NCI-H1105 treated with DMSO at 0.1 percent for 48 hours (cell line): ENCODE results near the gene LSM6.

Experiments
- DNase-seq: peaks from one replicate; lab custom pipeline; 2025; lab: John Stamatoyannopoulos, UW

LSM6 gene

DNA sequence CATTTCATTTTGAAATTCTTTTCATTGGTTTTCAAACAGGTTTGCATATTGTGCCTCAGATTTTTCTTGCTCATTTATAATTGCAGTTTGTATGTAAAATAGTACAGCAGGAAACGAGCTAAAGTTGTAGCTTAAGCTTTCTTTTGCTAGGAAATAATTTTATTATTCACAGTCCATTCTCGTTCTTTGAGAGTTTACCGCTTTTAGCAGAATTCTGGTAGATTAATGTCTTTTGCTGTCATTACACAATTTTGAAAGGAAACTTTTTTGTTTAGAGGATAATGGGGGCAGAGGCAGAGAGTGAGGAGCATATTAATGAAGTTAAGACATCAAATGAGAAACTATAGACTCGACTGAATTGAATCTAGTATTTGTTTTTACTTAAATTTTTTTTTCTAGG is 10.5 kb downstream of the LSM6 start:
- no peak for DNase-seq

DNA sequence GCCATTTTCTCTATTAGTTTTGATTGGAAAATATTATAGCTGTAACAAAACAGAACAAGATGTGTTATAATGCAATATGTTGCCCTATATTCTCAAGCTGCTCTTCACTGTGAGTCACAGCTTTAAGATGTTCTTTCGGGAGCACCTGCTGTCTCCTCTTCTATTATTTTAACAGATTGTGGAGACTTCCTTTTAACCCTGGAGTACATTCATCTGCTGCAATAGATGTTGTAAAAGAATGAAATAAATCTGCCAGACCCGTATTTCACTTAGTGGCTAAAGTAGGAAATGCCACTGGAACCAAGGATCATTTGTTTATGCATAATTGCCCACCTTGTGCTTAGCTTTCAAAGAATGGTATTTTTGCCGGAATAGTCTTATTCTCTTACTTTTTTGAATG is 11.1 kb downstream of the LSM6 start:
- DNase-seq, result no peak

DNA sequence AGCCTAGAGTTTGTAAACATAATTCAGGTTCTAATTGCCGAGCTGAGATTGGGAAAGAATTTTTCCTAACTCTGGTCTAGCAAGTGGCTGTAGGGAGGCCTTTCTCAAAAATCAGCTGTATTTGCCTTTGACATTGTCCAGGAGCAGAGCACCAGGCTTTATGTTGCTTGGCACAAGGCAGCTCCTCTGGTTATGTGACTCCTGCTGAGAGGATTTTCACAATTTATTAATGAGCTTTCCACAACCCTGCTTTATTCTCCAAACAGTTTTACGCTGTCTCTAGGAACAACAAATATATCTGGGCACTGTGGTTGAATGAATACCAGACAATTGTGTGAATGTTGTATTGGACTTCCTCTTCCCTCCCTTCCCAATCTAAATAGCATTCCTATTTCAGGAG is 14.9 kb downstream of the LSM6 start:
- DNase-seq, result peak; percentile 36

DNA sequence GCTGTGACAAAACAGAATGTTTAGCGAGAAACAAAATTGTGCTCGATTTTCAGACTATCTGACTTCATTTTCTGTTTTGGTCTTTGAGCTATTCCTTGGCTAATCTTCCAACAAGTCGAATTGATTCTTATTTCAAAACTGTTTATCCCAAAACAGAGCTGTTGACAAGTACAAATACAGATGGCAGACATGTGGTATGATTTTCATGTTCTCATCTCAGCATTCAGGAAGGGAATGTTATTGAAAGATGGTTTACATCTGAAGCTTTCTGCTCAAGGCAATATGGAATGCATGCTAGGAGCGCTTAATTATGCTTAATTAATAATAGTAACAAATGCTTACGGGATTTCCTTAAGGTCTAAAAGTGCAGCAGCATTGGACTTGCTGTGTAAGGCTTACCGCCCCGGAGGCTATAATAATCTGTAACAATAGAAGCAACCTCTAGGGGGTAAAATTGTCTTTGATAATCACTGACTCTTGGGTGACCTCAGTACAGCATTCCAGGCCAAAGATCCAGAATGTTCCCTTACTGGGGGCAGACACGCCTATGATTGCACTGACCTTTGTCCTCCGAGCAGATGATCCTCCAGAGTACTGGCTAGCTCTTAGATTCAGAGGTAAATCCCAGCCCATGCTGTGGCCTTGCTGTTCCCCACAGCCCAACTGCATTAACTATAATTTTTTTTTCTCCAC is 16.4 kb downstream of the LSM6 start:
- no peak for DNase-seq

DNA sequence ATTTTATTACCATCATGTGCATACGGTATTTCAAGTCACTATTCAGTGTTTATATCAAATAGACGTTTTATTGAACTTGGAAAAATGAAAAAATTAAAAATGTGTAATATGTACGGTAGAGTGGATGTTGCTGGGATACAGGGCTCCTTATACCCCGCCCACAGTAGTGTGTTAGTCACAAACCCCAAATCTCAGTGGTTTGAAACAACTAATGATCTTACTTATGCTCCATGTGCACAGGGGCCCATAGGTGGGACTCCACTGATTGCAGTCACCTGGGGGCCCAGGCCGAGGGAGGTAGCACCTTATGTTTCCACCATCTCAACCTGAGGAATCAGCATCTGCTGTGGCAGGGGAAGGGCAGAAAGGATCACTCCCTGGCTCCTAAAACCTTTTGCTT is 18.1 kb downstream of the LSM6 start:
- no peak for DNase-seq

DNA sequence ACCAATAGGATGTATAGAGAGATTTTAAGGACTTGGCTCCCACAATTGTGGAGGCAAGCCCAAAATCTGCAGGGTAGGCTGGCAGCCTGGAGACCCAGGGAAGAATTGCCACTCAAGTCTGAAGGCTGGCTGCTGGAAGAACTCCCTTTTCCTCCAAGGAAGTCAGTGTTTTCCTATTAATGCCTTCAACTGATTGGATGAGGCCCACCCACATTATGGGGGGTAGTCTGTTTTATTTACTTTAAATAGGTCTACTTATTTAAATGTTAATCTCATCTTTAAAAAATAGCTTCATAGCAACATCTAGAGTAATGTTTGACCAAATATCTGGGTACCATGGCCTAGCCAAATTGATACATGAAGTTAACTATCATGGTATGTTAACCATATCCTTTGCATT is 18.7 kb downstream of the LSM6 start:
- no peak for DNase-seq

DNA sequence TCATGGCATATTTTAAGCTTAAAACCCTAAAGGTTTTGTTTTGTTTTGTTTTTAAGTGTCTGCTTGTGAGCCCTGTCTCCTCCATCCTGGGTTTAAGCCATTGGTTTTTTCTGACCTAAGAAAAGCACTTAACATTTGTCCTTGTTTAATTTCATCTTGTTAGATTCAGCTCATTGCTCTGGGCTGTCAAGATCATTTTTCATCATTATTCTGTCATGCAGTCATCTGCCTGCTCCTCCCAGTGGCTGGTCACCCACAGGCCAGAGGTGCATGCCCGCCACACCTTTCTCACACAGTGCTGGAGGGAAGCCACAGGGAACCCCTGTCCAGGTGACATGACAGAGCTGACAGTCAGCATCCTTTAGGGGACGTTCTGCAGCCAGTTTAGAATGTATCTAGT is 27.1 kb downstream of the LSM6 start:
- DNase-seq, result no peak

DNA sequence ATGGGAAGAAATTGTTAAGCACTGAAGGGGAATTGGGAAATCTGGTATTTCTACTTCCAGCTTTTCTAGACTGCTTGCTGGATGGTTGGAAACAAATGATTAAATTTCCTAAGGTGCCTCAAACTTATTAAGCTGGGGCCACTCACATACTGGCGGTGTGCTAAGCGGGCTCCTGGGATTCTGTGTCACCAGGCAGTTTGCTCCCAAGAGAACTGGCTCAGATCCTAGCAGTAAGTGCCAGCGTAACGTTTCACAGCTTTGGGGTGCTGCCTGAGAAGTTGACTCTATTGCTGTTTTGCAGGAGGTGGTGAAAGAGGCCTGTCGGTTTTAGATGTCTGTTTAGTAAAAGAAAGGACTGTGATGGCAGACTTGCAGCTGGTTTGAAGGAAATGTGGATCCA is 31.9 kb downstream of the LSM6 start:
- DNase-seq, result no peak

DNA sequence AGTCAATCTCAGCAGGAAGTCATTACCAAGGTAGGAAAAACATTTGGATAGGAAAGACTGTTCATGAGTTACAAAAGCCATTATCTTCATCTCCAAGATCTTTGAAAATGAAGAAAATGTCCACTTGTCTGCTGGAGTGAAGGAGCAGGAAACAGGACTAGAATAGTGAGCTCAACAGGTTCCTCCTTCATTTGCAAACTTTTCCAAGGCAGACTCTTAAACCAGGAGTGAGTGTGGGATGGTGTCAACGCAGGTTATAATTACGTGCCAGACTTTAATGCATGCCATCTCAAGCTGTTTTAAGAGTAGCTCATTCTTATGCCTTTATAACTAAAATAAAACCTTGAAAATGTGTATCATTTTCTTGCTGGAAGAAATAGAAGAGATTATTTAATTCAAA is 35.4 kb downstream of the LSM6 start:
- no peak for DNase-seq

DNA sequence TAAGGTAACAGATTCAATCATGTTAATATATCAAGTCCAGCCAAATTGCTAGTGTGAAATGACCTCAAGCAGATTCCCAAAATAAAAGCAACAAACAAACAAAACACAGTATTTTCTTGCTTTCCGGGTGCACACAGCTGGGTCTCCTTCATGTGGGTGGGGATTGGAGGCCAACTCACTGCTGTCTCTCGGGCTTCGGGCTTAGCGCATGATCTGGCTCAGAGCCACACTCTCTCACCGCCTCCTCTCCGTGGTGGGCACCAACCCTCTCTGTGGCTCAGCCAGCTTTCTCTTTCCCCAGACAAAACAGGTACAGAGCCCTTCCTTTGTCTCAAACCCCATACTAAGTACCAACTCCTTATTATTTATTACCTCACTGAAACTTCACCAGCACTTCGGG is 35.9 kb downstream of the LSM6 start:
- DNase-seq, result no peak

DNA sequence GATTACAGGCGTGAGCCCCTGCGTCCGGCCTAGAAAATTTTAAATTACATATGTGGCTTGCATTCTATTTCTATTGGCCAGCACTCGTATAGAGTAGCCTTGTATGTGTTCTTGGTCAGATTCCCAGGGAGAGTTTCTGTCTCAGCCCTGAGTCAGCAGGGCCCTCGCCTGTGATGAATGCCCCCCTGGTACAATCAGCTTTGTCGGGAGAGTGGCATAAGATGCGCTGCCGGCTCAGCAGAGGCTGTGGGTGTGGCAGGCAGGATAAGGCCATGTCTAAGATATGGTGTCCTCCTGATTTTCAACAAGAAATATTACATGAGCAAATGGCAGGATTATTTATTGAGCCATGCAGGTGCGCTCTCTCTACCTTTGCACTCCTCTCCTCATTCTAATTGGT is 37.3 kb downstream of the LSM6 start:
- no peak for DNase-seq

DNA sequence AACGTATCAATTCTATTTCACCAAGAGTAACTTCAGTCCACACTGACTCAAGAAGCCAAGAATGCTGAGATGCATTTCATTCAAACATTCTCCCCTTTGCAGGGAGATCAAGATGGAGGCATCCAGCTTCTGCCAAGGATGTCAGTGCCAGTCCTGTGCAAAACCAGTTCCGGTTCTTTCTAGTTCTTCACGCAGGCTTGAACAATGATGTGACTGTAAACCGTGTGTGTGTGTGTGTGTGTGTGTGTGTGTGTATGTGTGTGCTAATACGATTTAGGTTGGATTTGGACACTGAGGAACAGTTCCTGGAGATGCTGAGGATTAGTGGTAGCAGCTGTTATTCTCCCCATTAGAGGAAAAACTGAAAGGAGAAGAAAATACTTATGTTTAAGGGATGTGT is 38.7 kb downstream of the LSM6 start, which contains the start of gene REELD1:
Gene REELD1, plus strand, starts transcription at position 301 of the 400 bp plus-strand sequence. CDS start 2,415 bp downstream, outside the sequence.
- DNase-seq, result no peak

DNA sequence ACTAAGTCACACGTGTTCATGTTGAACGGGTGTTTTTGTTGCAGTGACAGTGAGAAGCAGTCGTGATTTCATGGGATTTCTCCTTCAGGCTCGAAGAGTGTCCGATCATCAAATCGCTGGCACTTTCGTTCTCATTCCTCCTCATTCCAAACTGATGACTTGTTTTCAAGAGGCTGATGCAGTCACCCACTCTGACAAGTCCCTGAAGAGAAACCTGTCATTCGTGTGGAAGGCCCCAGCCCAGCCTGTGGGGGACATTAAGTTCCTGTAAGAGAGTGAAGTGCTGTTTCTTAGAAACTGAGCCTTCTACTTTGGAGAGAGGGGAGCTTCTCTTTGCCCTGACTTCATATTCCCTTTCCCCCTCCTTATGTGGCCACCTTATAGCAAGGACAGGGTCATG is 46.8 kb downstream of the LSM6 start:
- DNase-seq, result no peak

DNA sequence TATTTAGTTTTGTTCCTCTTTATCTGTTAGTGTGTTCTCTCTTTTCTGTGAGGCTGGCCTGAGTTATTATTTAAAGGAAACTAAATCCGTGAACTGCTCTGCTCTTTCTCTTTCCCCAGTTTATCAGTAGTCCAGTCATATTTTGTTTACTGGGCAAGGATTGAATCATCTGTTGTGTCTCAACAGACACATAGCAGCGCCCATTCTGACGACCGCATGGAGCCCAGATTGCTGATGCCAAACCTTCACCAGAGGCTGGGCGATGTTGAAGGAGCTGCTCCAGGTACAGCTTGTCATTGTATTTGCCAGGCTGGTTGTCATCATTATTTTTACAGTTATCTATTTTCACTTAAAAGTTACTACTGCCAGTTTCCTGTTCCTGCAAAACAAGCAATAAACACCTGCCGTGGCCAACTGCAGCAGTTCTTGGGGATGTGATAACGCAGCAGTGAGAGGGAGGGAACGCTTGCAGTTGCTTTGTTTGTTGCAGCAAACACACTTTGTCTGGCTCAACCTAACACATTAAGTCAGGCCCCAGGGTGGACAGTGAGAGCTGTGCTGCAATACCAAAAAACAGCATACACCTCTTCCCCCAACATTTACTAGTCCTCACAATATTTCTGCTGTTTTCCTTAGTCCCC is 48.9 kb downstream of the LSM6 start:
- no peak for DNase-seq

DNA sequence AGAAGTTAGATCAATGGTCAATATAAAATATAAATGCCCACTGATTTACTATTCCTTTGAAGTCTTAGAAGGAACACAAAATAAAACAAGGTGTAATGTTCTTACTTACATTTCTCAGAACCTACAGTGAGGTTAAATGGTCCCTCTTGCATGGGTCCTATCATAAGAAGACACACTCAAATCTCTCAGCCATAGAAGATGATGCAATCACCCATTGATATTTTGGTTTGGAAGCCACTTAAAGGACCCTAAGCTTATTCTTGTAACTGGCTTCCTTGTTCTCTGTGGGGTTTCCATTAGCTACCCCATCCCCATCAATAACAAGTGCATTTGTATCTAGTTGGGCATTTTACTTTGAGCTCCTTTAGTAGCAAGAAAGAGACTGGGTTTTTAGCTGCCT is 53.9 kb downstream of the LSM6 start:
- DNase-seq, result no peak

DNA sequence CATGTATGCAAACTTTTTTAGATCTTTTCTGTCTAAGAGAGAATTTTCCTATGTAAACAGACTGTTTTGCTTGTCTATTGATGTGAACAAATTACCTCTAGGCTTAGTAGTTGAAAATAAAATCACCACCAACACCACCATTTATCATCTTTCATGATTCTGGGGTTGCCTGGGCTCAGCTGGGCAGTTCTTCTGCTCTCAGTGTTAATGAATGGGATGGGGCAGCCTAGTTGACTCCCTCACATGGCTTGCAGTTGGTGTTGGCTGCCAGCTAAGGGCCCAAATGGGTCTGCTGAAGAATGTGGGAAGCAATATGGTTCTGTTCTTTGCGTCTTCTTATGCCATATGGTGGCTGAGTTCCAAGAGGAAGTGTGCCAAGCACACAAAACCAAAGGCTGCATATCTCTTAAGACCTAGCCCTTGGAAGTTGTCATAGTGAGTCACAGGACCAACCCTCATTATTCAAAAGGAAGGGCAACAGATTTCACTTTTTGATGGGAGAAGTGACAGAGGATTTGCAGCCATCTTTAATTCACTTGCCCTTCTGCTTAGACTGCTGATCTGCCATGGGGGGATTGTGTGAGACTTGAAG is 56.7 kb downstream of the LSM6 start:
- no peak for DNase-seq

DNA sequence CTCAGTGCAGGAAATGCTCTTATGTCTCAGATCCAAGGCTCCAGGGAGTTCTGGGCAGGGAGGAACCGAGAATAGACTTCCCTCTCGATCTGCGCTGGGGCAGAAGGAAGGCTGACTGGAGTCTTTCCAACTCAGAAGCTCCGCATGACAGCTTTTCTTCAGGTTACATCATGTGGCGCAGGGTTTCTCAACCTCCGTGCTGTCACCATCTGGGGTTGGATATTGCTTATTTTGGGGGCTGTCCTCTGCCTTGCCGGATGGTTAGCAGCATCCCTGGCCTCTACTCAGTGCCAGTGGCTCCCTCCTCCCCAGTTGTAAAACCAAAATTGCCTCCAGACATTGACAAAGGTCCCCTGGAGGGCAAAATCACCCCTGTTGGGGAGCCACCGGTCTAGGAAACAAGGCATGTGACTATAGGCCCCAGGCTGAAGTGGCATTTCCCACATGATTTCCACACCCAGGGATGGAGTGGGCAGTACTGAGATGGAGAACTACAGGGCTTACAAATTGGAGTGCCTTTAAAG is 60.2 kb downstream of the LSM6 start:
- no peak for DNase-seq

DNA sequence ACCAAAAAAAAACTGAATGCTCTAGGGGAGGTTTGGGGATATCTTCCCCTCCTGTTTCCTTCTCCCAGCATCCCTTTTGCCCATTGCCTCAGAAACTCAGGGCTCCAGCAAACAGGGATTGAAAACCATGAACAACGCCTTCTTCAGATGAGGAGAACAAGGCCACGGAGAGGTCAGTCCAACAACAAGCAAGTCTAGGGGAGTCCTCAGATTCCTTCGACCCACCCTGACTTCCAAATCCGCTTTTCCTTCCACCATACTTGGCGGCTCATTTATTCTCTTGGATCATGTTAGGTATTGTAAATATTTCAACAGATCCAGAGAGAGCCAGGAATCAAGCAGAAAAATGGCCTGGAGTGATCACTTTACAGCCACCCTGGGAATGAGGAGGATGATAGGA is 60.7 kb downstream of the LSM6 start:
- no peak for DNase-seq

DNA sequence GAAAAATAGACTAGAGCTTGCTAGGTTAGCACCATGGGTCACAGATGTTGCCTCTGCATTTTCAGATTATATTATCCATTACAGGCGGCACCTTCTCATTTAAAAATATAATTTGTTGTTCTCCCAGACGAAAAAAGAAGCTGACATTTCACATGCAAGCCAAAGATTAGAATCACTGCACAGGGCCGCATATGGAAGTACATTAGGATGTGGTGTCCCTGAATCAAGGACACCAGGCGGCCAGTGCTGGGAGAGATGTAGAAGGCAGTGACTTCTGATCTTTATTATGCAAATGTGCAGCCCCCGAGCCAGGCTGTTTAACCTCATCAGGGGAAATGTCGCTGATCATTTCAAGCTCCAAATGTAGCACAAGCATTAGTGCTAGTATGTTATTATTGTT is 61.6 kb downstream of the LSM6 start:
- no peak for DNase-seq

DNA sequence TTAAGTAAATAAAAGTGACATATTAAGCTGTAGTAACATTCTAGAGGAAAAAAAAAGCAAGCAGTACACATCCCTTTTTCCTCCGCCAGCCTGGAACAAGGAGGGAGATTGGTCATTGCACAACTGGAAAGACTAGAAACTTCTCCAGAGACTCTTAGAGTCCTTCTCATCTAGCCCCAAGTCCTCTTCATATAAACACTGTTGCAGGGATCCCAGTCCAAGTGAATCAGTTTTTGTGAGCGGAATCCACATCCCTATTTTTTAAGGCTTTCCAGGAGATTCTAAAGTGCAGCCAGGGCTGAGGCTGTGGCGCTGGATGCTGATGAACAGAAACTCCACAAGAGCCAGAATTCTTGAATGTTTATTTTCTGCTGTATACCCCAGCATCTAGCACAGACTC is 62.6 kb downstream of the LSM6 start:
- no peak for DNase-seq
